CD4-positive, alpha-beta T cell treated with Interleukin-10 for 1 hour (primary cell): Measurements from ENCODE around the gene RYR3.
"Not testable (repeated sequence)": the region's sequence is repeated elsewhere in the genome, so short reads cannot be mapped to it uniquely, and the experiment has no call there.

Experiments
- DNase-seq: peaks from one replicate; pipeline ENCODE4 v3.0.0-alpha.2; 2020

Gene RYR3

DNA sequence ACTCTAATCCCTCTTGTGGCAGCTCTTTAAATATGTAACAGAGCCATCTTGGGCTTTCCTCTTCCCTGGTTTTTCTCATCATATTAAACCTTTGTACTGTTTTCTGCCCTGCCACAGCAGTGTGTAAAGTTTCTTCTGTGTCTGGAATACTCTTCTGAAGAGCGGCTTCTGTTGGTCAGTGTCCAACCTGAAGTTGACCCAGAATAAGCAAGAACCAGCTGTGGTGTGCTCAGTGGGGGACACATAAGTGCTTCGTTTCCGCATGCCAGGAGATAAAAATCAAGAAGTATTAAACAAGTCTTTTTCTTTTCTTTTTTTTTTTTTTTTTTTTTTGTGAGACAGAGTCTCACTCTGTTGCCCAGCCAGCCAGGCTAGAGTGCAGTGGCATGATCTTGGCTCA, 484.3 kb downstream of the RYR3 start:
- no peak for DNase-seq

DNA sequence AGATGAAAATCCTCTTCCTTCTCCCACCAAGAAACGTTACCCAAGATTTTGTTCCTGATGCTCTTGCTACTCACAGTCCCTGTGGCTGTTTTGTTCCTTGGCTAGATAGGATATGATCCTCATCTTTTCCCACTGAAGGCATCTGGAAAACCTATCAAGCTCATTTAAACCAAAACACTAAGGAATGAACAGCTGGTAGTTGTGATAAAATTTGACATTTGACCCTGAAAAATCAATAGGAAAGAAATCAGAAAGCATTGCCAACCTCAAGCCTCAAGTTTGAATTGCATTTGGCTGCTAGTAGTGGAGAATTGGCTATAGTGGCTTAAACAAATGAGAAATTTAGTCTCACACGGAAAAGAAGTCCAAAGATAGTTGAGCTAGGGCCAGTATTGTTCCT, 486.9 kb downstream of the RYR3 start:
- no peak for DNase-seq

DNA sequence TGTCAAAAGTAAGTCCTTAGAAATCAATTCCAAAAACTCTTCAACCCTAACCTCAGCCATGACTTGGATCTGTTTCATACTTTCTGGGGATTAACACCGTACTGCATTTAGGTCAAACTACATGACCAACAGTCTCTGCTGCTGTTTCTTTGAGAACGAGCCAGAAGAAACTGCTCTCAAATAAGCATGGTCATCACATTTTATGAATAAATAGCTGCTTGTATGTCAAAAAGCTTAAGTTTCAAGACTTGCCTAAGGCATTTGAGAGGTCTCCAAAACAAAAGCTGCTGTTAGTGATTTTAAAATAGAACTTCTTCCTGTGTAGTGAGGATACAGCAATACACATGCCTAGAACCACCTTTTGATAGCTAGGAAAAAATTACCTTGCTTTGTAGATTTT, 491.2 kb downstream of the RYR3 start:
- DNase-seq: no peak

DNA sequence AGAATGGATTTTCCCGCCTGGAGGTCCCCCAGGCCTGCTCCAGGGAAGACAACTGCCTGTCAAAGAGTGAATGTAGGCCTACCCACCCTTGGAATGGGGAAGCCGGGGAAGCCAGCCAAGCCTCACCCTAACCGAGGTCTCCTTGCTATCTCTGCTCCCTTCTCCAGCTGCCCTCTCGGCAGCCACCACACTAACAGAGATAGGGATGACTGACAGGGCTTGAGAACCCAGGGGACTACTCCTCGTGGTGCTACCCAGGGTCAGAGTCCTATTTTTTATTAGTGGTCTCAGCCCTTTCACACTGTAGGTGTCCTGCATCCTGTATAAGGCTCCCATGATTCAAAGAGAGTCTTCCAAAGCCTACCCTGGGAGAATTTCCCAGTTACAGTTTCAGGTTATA, 496.9 kb downstream of the RYR3 start:
- DNase-seq: no peak

DNA sequence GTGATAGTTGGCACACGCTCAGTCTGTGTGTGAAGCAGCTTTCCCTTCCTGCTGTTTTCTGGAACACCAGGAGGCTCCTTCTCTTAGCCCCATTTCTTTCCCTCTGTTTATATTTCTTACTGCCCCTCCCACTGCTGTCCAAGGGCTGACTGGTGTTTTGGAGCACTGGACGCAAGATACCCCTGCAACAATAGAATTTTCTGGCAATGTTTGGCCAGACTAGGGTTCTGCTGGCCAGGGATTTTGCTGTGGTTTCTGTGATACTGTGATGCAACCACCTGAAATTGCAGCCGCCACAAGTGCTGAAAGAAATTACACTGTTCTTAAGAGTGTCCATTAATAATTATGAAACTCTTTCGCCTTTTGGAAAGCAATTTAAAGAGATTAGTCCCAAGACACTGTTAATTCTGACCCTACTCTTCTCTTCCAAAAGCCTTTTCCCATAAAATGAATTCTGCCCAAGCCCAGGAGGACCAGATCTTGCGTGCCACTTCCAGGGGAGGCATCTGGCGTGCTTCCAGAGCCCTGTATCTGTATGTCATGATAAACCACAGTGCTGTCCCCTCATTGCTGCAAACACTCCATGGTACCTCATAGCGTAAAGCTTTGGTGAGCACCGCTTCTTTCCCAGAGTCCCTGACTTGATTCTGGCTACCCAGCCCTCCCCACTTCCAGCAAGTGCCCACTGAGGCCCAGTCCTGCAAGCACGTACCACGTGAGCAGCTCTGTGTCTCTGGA, 498.1 kb downstream of the RYR3 start:
- no peak for DNase-seq

DNA sequence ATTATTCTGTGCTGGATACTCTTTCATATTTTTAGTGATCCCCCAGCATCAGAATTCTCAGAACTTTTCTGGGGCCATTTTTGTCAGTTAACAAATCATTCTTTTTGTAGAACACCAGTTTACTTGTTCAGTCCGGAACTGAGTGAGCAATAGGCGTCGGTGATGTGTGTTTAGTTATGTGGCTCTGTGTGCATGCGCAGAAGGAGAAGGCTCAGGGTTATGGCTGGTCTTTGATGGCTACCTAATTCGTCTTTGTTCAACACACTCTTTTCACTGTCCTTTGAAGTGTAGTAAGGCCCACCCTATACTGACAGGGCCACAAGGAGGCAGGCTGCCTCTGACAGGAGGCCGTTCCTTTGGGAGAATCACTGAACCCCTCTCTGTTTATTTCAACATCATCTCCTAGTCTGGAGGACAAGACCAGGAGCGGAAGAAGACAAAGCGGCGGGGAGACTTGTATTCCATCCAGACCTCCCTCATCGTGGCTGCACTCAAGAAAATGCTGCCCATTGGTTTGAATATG, 499.4 kb downstream of the RYR3 start:
- DNase-seq: no peak

DNA sequence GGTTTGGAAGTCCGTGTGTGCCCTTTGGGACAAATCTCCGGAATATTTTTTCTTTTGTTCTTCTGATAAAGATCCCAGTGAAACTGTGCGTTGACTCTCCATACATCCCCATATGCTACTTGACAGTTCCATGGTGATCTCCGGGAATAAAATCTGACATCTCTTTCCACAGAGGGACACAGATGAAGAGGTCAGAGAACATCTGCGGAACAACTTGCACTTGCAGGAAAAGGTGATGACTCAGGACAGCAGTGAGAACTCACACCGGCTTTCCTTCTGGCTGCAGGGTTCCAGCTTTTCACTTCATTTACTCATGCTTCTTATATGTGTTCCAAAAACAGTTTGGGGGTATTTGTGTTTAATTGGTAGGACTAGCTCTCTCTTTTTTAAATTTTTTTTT, 500.0 kb downstream of the RYR3 start:
- no peak for DNase-seq

DNA sequence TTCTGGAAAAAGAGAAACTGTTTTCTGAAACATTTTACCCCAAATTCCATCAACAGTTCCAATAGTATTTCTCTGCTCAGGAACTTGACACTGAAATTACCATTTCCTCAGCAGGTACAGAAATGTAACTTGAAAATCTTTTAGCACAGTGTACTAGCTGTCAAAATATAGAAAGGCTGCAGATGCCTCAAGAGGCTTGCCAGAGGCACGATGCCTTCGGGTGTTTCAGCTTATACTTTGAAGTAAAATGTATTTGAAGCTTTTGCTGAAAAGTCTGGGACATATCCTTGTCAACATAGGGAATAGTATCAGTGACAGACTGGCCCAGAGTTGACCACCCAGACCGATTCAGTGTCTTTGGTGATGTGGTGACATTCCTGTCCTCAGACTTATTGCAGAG, 503.1 kb downstream of the RYR3 start:
- no peak for DNase-seq

DNA sequence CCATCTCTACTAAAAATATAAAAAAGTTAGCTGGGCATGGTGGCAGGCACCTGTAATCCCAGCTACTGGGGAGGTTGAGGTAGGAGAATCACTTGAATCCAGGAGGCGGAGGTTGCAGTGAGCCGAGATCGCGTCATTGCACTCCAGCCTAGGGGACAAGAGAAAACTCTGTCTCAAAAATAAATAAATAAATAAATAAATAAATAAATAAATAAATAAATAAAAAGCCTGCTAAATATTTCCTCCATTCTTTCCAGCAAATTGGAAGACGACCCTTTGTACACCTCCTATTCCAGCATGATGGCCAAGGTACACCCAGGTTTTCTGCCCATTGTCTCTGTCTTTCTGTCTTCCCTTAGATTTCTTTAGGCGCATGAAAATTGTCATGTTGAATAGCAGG, 508.7 kb downstream of the RYR3 start:
- not testable (repeated sequence) for DNase-seq

DNA sequence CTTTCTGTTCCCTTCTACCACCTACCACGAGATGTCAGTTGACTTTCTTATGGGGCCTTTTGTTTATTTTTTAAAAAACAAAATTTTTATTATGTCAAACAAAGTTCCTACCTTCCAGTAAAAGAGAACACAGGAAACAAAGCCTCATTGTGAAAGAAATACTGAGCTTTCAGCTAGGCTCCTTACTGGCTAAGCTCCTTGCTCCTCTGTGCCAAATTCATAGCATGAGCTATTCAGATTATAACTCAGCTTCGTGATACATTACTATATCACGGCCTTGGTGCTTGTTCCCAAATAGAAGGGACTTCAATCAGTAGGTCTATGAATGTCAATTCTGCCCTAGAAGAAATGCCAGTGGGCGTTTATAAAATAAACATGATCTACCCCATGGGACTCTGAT, 511.7 kb downstream of the RYR3 start:
- DNase-seq: no peak

DNA sequence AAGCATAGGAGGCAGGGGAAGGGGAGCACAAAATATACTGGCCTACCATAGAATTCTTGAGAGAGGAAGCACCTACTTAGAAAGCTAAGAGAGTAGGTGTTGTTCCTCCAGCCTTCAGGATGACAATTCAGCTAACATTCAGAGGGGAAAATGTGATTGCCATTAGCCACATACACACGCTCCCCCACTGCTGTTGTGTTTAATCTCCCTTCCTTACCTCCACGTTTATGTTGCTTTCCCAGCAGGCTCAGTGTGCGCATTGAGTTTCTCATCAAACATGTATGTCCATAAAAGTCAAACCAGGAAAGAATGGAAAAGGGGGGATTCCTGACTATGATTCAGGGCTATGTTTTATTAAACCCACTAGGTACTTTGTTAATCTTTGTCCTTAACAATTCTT, 512.4 kb downstream of the RYR3 start:
- no peak for DNase-seq

DNA sequence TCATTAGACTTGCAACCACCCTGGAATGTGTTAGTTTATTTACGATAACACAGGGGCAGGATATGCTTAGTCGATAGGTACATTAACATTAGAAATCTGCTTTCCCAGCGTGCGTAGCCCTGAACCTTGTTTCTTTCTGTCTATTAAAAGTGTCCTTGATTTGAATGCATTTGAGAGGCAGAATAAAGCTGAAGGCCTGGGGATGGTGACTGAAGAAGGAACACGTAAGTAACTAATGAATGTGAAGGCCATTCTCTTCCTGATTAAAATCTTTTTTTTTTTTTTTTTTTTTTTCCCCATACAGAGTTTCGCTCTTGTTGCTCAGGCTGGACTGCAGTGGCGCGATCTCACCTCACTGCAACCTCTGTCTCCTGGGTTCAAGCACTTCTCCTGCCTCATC, 514.7 kb downstream of the RYR3 start:
- no peak for DNase-seq

DNA sequence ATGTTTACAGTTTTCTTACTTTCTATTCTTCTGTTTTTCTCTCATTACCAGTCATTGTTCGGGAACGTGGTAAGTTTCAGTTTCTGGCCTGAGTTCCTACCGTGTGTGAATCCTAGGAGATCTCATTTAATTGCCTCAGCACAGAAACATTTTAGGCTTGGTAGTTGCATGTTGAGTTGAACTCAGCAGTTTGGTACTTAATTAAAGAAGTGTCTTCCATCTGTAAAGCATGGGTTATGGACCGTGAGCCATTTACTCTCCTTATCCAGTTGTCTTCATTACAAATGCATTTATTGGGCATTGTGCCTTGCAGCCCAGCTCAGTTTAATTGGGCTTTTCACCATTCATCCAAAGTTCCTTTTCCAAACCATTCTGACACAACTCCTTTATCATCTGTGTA, 515.4 kb downstream of the RYR3 start:
- DNase-seq: no peak

DNA sequence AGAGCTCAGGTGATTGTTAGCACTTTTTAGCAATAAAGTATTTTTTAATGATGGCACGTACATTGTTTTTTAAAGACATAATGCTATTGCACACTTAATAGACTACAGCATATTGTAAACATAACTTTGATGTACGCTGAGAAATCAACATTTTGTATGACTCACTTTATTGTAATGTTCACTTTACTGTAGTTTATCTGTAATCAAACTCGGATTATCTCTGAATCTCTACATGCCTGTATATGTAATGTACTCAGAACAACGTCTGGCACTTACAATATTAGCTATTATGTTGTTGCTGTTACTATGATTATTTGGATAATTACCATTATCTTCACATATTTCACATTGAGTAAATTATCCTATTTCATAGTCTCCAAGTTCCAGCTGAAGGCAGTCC, 519.6 kb downstream of the RYR3 start:
- no peak for DNase-seq

DNA sequence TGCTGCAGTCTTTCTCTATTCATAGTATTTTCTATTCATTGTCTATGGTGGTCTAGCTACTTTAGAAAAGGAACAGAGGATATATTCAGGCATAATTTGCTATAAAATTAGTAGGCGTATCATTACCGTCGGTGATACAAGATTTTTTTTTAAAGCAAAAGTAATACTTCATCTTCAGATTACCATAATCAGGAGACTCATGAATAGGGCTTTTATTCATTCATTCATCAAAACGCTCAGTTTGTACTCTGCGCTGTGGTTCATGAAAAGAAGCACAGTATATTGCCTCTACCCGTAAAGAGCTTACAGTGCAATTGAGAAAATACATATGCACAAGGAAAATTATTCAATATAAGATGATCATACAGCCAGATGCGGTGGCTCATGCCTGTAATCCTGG, 520.9 kb downstream of the RYR3 start:
- no peak for DNase-seq

DNA sequence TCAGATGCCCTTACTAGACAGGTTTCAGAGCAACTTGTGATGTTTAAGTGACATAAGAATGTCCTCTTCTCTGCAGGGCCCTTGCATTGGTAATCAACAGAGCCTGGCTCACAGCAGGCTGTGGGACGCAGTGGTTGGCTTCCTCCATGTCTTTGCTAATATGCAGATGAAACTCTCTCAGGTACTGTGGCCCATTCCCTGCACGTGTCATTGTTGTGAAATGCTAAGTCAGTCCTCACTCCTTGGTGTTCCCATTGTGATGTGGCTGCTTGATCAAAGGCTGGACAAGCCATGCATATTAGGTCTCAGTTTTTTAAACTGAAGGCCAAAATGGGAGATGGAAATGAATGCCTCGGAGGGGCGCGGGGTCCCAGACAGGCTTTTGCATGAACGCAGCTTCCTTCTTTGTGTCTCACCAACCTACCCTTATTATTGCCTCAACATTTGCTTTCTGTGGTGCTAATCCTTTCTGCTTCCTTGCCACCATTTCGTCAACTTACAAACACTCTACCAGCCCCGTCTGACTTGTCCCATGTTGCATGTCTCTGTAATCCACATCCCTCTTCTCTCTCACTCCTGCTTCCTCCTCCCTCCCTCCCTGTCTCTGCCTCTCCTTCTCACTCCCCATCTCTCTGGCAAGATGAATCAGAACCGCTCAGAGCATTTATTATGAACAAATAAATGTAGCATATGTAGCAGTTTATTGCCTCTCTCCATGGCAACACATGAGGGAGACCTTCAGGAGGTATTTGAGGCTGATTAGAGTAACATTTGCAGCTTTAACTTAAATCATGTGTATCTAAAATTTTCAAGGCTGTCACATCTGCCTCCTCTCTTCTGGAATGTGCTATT, 524.4 kb downstream of the RYR3 start:
- no peak for DNase-seq

DNA sequence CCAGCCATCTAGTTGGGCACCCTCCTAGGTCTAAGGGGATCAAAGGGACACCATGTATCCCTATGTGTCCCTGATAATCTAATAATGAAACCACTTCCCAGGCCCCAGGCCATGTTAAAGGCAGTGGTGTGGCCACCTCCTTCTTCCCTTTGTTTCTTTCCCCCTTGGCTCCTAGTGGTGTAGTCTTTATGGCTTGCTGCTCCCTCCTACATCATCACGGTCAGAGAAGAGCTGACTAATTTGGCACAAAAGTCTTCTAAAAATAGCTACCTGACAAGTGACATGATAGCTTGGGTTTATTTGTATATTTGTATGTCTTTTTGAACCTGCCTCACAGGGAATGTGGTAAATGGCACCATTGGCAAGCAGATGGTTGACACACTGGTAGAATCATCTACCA, 526.5 kb downstream of the RYR3 start:
- no peak for DNase-seq

DNA sequence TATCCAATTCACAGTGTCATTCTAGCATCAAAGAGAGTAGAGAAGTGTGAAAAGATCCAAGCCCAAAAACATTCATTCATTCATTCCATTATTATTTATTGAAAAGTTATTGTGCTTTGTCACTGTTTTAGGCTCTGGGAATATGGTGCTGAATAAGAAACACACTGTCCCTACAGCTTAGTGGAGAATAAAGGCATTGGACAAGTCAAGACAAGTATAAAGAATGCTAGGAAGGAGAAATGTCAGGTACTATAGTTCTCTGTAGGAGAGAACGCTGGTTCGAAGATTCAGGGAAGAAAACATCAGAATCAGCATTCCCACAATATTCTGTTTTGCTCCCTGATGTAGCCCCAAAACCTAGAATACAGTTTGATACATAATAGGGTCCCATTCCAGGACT, 528.8 kb downstream of the RYR3 start:
- DNase-seq: no peak

DNA sequence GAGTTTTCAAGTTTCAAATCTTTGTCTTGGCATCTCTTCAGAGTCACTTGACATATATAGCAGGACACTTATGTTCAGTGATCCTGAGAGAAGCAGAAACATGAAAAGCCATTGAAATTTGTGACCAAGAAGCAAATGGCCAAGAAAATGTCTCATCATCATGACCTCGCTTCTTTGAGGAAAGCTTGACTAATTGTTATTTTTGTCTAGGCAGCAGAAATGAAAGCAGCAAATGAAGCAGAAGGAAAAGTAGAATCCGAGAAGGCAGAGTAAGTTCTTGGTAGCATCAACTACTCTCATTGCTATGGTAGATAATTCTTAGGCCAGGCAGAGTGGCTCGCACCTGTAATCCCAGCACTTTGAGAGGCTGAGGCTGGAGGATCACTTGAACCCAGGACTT, 529.8 kb downstream of the RYR3 start:
- DNase-seq: no peak

DNA sequence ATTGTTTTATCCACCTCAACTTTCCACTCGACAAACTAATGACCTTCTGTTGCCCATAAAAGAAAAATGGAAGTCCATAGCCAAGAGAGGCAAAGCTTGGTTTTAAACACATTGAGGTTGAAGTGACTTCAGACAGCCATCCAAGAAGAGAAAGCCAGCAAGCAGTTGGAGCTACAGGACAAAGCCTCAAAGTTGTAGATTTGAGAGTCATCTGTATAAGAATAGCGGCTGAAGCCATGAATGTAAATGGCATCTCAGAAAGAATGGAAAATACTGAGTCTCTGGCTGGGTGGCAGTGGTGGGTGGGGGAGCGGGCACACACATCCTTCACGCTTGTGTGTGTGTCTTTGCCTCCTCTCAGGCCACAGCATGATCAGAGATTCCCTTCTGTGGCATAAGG, 533.4 kb downstream of the RYR3 start:
- no peak for DNase-seq

DNA sequence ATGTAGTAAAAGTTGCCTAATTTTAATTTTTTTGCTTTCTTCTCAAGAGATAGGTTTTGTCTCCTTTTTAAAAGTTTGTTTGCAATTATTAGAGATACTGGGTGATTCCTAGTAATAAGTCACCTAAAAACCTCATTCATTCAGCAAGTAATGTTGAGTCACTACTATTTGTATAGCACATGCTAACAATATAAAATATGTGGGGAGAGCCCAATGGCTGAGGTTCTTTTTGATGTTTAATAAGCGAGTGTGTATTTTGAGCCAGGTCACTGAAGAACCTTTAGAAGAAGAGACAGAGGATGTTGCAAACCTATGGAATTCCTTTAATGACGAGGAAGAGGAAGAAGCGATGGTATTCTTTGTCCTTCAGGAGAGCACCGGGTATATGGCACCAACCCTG, 533.8 kb downstream of the RYR3 start:
- DNase-seq: no peak

DNA sequence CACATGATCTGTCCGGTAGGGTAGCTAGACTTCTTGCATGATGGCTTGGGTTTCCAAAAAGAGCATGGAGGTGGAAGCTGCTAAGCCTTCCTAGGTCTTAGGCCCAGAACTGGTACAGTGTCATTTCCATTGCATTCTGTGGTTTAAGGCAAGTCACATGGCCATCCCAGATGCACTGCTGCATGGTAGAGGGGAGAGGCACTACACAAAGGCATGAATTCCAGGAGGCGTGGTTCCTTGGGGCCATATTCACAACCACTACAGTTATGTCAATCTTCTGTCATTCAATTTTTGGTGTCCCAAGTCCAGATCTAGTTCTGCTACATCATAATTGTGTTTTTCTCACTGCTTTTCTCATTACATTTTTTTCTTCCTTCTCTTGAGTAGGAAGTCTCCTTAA, 535.4 kb downstream of the RYR3 start:
- DNase-seq: no peak

DNA sequence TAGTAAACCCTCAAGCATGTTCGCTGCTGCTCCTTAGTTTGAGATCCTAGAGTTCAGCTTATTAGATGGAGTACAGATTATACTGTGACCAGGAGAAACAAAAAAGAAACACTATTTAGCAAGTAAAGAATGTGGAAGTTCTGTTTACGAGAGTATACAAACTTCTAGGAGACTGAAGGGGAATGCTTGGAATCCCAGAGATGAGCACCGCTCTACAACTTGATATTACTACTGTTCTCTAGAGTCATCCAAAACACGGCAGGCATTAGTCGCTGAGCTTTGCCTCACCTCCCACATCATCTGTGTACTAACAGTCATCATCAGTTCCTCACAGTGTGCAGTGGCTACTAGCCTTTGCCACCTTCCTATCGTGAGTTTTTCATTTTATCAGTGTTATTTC, 536.1 kb downstream of the RYR3 start:
- no peak for DNase-seq

DNA sequence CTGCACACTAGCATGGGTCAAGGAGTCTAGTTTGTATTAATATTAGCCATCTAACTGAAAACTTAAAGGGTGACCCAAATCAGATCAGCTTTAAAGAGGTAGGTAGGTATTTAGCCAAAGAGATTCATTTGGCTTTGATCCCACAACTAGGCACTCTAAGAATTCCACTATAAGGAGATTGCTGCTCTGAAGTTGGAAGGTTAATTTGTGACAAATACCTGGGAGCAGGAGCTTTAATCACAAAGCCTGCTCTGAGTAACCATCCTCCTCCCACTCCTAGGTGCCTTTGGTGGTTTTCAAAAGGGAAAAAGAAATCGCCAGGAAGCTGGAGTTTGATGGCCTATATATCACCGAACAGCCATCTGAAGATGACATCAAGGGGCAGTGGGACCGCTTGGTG, 537.2 kb downstream of the RYR3 start:
- DNase-seq: no peak

DNA sequence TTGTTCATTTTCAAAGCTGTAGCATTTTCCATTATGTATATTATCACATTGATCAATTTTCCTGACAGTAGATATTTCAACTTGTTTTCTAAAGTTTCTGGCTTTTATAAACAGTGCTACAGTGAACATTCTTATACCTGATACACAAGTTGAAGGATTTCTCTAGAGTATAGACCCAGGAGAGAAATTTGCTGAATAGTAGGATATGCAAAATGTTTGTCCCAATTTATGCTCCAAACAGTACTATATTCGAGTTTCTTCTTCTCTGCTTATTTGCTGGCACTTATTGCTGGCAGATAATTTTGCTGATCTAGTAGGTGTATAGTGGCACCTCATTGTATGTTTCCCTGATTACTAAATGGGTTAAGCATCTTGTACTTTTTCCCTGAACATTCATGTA, 540.3 kb downstream of the RYR3 start:
- DNase-seq: no peak
